ENCODE data around the gene ADD3.

ADD3 gene

DNA sequence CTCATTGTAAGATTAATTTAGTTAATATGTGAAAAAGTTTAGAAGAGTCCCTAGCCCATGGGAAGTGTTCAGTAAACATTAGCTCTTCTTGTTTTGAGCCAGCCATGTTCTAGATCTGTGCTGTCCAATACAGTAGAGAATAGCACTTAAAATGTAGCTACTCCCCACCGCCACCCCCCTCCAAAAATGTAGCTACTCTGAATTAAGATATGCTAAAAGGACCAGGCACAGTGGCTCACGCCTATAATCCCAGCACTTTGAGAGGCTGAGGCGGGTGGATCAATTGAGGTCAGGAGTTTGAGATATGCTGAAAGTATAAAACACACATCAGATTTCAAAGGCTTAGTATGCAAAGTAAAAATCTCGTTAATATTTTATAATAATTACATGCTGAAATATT lies 152.3 kb downstream of the ADD3 start:
- no peak for DNase-seq

DNA sequence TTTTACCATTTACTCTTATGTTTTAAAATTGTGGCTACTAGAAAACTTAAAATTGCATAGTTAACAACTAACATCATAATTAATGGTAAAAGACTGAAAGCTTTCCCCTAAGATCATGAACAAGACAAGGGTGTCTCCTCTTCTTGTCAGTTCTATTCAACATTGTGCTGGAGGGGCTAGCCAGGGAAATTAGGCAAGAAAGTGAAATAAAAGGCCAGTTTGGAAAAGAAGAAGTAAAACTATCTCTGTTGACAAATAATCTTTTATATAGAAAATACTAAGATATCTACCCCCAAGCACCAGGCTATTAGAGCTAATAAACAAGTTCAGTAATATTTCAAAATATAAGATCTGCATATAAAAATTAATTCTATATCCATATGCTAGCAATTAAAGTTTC lies 152.7 kb downstream of the ADD3 start:
- DNase-seq, result no peak

DNA sequence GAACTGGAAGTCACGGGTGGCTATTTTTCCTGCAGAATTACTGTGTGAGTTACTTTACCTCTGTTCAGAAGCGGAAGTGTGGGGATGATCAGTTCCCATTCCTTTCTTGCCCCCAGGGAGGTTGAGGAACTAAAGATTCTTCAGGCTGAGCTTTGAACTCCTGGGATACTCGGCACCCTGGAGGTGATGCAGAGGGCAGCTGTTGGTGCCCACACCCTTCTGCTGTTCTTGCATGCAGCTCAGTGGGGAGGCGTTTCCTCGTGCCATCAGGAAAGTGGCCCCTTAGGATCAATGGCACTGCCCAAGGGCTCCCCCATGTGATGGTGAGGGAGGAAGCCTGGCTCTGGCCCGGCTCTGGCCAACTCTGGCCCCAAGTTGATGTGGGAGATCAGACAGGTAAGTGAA lies 155.0 kb downstream of the ADD3 start:
- DNase-seq, result no peak

DNA sequence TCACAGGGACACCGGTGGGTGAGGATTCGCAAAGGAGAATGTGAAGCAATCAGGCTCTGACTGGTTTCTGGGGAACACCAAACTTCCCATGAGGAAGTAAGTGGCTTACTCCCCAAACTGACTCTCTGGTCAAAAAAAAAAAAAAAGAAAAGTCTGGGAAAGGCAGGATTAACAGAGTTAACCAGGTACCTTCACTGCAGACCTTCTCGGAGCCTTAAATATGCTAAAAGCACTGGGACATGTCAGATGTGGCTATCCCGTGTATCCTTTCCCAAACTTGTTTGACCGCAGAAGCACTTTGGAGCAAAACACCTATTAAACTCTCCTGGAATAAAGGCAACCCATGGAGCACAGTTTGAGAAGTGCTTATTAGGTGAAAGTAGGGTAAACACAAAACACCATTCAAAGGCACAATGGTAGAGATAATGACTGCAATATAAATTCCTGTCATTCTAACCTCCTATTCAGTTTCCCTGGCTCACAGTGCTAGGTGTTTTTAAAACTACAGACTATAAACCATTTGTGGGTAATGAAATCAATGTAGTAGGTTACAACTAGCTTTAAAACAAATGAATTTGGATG lies 155.5 kb downstream of the ADD3 start:
- DNase-seq, result peak; percentile 8

DNA sequence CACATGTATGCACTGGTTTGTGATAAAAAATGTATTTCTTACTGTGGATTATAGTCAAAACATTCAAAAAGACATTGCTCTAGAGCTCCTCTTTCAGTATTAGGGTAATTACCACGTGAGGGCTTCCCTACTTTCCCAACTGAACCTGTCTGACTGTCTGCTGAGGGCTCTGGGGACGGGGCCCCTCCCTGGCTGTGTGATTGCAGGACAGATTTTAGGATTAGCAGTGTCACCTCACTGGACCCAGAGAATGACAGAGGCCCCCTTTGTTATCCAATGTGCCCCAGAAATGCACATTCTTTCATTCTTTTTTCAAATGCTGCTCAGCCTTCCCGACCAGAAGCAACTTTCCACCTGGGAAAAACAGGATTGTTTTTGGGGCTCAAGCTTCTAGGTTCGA lies 156.1 kb downstream of the ADD3 start:
- no peak for DNase-seq

DNA sequence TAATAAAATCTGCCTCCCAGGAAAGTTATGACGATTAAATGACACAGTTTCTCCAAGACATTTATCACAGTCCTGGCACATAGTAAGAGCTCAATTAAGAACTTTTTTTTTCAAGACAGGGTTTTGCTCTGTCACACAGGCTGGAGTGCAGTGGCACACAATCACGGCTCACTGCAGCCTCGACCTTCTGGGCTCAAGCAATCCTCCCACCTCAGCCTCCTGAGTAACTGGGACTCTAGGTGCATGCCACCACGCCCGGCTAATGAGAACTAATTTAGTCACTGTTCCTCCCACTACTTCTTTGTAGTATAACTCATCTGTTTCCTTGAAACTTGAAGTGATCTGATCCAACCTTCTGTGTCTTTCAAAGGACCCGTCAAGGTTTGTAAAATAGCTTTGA lies 157.5 kb downstream of the ADD3 start:
- no peak for DNase-seq

DNA sequence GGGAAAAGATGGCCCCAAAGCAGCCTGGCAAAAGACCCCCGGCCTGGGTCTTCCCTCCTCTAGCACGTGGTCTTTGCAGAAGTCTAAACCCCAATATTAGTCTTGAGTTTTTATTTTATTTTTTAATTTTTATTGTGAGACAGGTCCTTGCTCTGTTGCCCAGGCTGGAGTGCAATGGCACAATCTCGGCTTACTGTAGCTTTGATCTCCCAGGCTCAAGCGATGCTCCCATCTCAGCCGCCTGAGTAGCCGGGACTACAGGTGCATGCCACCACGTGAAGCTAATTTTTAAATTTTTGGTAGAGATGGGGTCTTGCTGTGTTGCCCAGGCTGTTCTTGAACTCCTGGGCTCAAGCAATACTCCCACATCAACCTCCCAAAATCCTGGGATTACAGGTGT lies 159.4 kb downstream of the ADD3 start:
- DNase-seq, result no peak

DNA sequence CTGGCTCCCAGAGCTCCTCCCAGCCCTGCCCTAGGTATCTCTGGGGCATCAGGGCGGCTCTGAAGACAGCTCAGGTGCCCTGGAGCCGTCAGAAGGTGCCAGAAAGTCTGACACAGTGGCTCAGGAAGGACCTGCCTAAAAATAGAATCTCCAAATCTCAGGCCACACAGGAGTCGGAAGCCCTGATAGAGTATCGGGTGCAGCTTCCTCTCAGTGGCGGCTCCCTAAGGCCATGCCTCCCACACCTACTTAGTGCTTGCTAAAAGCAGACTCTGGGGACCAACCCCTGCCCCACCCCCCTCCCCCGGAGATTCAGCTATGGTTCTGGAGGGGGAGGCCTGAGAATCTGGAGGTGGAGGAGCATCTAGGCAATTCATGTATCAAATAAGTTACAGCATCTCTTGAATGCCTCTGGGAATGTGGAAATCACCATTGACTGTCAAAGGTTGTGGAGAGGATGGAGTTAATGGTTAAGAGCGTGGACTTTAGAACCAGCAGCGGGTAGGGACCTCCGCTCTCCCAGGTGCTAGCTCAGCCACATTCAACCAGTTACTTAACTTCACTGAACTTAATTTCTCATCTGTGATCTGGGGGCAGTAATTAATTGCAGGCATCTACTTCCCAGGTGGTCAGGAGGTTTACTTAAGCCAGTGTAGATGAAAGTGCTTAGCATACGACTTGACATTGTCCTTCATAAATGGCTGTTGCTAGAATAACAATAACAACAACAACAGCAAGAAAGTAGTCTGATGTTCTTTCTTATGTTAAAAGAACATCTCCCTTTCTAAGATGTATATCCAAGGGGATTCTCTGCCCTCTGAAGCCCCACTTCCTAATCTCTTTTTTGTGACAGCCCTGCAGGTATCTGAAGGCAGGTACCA lies 161.1 kb downstream of the ADD3 start:
- DNase-seq, result no peak

DNA sequence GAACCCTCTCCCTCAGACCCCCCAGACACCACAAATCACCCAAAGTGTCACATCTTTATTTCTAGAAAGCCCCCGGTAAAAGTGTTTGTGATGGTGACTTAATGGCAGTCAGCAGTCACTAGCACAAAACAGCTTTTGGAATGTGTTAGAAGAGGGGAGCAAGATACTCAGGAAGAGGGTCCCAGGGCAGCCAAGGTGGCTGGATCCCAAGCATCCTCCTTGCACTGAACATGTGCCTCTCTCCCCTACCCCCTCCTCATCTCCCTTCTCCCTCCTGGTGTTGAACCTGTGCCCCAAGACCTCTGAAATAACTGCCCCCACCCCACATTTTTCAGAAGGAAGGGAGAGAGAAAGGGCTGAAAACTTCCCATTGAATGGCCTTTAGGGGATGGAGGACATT lies 161.8 kb downstream of the ADD3 start:
- DNase-seq, result no peak

DNA sequence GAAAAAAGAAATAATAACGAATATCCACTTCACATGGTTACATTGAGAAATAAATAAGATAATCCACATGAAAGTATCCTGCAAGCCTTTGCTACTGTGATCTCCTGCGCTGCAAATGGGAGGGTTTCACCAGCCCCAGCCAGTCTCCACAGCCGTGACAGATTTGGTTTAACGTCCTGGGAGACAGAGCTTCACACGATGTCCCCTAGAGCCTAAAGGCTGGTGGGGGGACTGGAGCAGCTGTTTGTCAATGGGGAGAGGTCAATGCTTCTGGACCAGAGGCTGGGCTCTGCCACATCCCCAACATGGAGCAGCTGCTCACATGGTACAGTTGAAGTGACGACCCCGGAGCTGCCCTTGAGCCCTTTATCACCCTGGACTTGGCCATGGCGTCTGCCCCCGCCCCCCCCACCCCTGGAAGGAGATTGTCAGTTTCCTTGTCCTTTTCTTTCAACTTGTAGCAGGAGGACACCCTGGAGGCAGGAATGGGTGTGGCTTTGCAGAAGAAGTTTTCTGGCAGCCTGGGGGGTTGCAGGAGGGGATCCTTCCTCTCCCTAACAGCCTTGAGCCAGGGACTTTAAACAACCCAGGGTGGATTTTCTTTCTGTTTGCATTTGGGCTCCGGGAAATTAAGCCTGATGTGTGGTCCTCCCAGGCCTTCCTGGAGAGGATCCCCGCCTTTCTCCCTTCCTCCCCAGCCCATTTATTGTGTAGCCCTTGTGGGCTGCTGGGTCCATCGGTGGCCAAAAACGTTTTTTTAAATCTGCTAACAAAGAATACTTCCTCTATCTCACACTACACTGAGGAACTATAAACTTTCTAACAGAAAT lies 162.6 kb downstream of the ADD3 start:
- no peak for DNase-seq

DNA sequence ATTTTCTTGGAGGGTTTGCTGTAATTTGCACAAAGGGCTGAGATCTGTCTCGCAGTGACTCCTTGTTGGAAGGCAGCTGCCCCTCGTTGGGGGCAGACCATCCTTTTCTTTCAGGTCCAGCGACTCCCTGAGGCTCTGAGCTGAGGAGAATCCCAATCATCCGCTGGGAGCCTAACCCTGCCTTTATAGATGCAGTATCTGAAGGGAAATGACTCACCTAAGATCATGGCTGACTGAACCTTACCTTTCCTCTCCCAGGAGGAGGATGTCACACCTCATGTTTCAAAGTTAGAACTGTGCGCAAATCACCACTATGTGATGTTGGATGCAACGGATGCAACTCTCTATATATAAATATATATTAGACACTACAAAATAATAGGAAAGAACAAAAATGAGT lies 163.2 kb downstream of the ADD3 start:
- DNase-seq, result no peak

DNA sequence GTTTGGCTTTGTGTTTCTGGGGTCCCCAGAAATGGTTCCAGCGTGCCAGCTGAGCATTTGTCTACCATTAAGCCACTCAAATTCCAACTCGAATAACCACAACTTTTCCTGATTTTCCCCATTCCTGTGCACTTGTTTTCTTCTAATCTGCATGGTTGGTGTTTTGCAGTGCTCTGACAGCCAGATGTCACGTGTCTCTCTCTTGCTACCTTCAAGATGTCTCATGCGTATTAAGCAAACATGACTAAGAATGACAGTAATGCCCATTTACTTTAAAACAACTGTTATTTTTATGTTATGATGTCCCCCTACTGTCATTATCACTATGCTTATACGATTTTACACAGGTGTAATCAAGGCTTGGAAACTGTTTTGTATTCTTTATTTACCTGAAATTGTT lies 164.4 kb downstream of the ADD3 start:
- no peak for DNase-seq

DNA sequence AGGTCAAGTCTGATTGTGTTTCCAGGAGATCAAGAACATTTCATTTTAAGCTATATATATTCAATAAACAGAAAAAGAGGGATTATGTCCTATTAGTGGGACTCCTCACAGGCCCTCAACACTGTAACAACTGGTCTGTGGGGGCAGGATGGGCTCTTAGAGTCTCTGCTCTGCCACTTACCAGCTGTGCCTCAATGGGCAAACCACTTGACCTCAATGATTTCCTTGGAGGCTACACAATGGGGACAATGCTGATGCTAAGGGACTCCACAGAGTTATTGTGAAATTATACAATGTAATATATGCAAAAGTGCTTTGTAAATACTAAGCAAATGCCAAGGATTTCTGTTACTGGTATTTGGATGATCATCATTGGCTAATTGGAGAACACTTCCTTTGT lies 166.4 kb downstream of the ADD3 start:
- peak; percentile 22 for DNase-seq

DNA sequence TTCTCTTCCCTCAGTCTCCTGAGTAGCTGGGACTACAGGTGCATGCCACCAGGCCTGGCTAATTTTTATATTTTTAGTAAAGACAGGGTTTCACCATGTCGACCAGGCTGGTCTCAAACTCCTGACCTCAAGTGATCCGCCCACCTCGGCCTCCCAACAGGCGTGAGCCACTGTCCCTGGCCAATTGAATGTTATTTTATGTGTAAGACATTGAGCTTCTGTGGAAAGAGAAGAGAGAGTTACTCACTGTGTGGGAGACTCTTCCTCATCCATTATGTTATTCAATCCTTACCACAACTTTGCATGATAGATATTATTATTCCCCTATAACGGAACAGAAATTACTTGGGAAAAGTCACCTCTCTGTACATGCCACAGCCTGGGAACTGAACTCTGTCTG lies 167.0 kb downstream of the ADD3 start:
- DNase-seq, result no peak

DNA sequence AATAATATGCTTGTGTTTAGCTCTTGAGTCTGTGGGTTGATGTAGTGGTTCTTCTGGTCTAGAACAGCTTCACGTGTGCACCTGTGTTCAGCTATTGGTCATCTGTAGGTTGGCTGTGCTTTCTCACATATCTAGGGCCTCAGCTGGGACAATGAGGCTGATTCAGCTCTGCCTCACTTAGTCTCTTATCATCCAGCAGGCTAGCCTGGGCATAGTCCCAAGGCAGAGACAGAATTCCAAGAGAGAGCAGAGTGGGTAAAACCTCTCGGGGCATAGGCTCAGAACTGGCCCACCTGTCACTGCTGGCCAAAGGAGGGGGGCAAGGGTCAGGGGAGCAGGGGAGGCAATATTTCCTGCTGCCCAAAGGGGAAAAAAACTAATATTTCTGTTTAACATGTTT lies 167.6 kb downstream of the ADD3 start:
- no peak for DNase-seq

DNA sequence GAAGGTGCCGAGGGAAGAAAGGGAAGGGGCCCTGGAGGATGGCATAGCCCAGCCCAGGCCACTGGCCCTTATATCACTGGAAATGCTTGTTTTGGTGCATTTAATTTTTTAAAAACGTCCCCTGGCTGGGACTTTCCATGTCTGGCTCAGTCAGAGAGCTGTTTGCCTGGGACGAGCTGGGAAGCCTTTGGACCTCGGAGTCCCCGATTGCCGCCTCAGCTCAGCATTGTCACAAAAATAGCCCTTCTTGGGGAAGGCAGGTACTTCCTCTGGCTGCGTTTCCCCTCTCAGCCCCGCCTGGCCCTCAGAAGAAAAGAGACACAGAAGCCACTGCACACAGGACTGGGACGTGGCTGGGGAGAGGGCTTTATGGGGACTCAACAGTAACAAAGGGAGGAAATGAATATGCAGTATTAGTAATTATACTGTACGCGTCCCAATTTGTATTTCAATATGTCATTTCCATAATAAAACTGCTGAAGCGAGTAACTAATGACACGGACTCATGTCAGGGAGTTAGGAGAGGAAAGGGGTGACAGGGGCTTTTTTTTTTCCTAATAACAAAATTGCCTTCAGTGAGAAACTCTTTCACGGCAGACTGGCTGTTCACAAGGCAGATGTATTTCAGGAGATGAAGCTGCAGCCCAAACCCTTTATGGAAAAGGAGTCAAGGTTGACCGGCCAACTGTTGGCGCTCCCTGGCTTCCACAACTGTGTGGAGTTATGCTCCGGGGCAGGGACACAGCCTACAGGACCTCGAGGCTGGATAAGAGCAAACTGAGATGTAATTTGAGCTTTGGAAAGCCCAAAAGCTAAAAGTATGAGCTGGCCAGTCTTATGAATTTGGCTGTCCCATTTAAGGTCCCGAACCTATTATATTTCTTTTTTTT lies 168.6 kb downstream of the ADD3 start:
- no peak for DNase-seq

DNA sequence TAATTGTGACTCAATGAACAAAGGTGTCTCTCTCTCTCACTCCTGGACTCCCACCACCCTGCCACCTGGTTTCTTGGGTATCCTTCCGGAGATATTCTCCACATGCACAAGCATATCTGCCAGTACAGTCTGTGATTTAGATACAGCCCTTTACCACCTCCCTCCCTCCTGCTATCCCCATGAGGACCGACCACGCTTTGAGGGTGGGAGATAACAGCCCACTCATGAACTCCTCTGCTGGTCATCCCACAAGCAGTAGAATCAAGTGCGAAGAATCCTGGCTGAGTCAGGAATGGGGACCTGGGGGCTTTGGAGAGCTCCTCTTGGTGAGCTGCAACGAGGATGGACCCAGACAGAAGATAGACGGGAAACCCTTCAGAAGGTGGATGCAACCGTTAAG lies 171.4 kb downstream of the ADD3 start:
- DNase-seq, result no peak

DNA sequence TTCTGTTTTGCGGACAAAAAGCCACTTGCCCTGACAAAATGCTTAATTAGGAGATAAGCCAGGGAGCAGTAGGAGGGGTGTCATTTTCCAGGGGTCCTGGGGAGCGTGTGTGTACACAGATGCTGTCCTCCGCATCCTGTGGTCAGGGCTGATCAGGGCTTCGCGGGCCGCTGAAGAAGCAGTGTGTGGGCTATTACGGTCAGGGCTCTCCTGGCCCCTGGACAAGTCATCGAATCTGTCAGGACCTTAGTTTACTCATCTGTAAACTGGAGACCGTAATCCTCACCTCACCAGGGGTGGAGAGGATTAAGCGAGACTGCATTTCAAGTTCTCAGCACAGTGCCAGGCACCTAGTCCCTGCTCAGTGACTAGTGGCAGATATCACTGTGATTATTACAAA lies 173.7 kb downstream of the ADD3 start:
- no peak for DNase-seq

DNA sequence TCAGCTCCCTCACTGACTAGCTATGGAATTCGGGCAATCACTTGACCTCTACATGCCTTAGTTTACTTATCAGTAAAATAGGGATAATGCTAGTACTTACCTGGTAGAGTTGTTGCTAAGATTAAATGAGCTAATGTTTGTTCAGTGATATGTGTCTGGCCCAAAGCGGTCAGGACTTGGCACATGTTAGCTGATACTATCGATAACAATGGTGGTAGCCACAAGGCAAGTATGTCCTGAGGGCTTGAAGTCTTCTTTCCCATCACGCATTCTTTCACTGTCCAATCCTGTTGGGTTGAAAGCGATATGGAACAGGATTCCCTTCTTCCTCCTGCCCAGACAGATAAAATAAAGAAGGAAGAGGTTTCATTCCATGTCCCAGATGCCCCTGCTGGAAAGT lies 174.1 kb downstream of the ADD3 start:
- no peak for DNase-seq

DNA sequence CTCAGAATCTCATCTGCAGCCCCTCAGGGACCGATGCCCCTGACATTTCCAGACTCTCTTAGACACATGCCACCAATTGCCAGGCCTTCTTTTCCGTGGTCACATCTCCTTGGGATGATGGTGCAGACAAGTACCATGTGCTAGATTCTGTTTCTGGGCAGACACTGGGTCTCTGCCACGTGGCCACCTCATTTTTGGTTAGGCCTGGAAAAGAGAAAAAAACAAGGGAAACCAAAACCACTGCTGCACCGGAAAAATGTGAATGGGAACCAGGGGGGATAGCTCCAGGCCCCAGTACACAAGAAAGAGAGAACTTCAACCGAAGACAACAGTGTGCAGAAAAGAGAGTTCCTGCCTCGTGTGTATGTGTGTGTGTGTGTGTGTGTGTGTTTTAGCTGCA lies 176.6 kb downstream of the ADD3 start:
- no peak for DNase-seq
